Type B pancreatic cell (in vitro differentiated cells): ENCODE results near the gene ASPHD1. TPM values are rescaled to one million over a fixed set of nuclear protein-coding genes. Genes with fewer than 3 reads are reported as not detected.
"Not testable (repeated sequence)": the region's sequence is repeated elsewhere in the genome, so short reads cannot be mapped to it uniquely, and the experiment has no call there.

Experiments used
- DNase-seq: peaks from one replicate; pipeline ENCODE4 v3.0.0; 2021; ENCODE audit warnings: mixed read lengths; ENCODE audit not compliant: unreplicated experiment; ENCODE audit errors: extremely low spot score
- H3K27ac Mint-ChIP-seq: 2 replicates; pipeline ENCODE4 v1.8.0; 2021; ENCODE audit warnings: mild to moderate bottlenecking, mixed read lengths
- H3K27me3 Mint-ChIP-seq: 2 replicates; pipeline ENCODE4 v1.8.0; 2021; ENCODE audit warnings: mixed read lengths
- H3K36me3 Mint-ChIP-seq: 2 replicates; pipeline ENCODE4 v1.8.0; 2021; ENCODE audit warnings: mixed read lengths
- H3K4me1 Mint-ChIP-seq: one replicate; pipeline ENCODE4 v1.8.0; 2021; ENCODE audit warnings: mixed read lengths; ENCODE audit not compliant: unreplicated experiment
- H3K4me3 Mint-ChIP-seq: 2 replicates; pipeline ENCODE4 v1.8.0; 2021; ENCODE audit warnings: mild to moderate bottlenecking, mixed read lengths
- H3K9me3 Mint-ChIP-seq: 2 replicates; pipeline ENCODE4 v1.8.0; 2021; ENCODE audit warnings: mixed read lengths
- total RNA-seq: library from RNA; stranded (reverse); gene quantifications from 2 replicates; pipeline ENCODE4 v1.2.1, GENCODE V29; 2021; ENCODE audit warnings: low replicate concordance
- TF ChIP-seq, protein P1 (sequence below): fragments of 200-600 bp; sonication (generic); conservative IDR thresholded peaks from 2 replicates; pipeline ENCODE4 v1.5.0; 2021; ENCODE audit warnings: antibody characterized with exemption, mild to moderate bottlenecking

ASPHD1 gene
- total RNA-seq, 1 donor from 2014 or later, result 7.8 TPM

DNA sequence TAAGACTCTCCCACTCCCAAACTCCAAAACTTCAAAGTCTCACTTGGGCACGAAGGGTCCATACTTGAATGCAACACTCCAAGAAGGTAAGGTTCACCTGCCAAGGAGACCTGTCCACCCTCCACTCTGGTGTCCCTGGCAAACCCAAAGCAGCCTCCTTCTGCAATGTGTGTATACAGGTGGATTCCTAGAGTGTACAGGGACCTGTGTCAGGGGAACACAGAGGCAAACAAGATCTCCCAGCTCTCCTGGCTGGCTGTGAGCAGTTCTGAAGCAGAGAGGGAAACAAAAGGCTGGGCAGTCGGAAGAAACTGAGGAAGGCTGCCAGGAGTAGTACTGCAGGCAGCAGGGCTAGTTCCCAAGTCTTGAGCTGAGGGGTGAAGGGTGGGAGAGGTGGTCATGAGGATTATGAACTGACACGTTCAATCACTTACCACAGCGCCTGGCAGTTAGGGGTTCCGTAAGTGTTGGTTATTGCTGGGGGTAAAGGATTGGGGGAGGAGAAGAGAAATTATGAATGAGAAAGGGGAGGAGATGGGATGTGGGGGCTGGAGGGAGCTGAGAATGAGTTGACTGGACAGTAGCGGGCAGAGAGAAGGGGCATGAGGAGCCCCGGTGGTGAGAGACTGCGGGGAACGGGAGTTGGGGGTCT, 24.9 kb downstream of the ASPHD1 start:
- H3K4me1 Mint-ChIP-seq, result peaks cover 33% of the 10 kb centered on the region
- H3K27me3 Mint-ChIP-seq, result no peaks in the 10 kb centered on the region
- TF ChIP-seq, protein P1, sequence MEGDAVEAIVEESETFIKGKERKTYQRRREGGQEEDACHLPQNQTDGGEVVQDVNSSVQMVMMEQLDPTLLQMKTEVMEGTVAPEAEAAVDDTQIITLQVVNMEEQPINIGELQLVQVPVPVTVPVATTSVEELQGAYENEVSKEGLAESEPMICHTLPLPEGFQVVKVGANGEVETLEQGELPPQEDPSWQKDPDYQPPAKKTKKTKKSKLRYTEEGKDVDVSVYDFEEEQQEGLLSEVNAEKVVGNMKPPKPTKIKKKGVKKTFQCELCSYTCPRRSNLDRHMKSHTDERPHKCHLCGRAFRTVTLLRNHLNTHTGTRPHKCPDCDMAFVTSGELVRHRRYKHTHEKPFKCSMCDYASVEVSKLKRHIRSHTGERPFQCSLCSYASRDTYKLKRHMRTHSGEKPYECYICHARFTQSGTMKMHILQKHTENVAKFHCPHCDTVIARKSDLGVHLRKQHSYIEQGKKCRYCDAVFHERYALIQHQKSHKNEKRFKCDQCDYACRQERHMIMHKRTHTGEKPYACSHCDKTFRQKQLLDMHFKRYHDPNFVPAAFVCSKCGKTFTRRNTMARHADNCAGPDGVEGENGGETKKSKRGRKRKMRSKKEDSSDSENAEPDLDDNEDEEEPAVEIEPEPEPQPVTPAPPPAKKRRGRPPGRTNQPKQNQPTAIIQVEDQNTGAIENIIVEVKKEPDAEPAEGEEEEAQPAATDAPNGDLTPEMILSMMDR, result no peak
- H3K36me3 Mint-ChIP-seq, result peaks cover 4% of the 10 kb centered on the region
- H3K9me3 Mint-ChIP-seq, result no peaks in the 10 kb centered on the region
- H3K4me3 Mint-ChIP-seq, result peak overlapping the region; percentile 95
- peak overlapping the region; percentile 80 for H3K27ac Mint-ChIP-seq
- no peak for DNase-seq

DNA sequence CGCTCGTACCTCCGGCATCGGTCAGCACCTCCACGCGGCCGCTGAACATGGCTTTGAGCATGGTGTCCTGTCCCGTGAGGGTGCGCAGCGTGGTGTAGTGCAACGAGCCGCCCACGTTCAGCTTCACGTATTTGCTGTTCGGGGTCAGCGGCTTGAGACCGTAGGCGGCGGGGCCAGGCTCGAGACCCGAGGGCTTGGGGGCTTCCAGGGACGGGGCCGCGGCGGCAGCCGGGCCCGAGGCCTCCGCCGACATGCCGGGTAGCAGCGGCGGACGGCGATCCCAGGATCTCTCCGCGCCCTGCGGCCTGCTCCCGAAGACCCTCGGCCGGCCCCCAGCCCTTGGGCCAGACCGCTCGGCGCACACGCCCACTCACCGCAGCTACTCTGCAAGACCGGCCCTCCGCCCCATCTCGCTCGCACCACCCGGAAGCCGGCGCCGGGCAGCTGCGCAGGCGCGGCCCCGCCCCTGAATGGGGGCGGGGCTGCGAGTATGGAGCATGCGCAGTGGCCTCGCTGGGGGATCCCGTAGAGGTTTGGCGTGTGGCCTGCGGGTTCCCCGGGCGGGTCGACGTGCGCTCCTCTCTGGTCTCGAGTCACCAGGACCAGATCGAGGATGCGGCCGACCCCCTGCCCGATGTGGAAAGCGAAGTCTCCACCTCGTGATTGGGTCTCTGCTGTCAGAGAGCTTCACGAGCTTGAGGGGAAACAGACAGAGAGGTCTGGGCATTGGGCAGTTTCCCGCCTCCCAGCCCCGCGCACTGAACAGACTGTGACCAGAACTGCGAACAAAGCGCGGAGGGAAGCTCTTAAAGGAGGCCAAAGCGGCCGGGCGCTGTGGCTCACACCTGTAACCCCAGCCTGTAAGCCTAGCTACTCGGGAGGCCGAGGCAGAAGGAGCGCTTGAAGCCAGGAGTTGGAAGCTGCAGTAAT, 25.8 kb downstream of the ASPHD1 start, which contains the start of gene KCTD13:
TSS of gene KCTD13 (minus strand) at position 446 of the 930 bp plus-strand sequence. CDS start at position 253, 193 bp downstream.
- no peaks in the 10 kb centered on the region for H3K36me3 Mint-ChIP-seq
- H3K4me1 Mint-ChIP-seq, result peaks cover 33% of the 10 kb centered on the region
- H3K4me3 Mint-ChIP-seq, result peak within 1 kb of the TSS; percentile 95
- H3K27ac Mint-ChIP-seq, result peak within 1 kb of the TSS; percentile 92
- no peaks in the 10 kb centered on the region for H3K27me3 Mint-ChIP-seq
- H3K9me3 Mint-ChIP-seq, result no peaks in the 10 kb centered on the region
- peak; percentile 97 for DNase-seq
- TF ChIP-seq, protein P1, result no peak

GRCh38 chr16:29926711-29927052, 26.4 kb downstream of the ASPHD1 start:
- peaks cover 33% of the 10 kb centered on the region for H3K4me1 Mint-ChIP-seq
- no peaks in the 10 kb centered on the region for H3K9me3 Mint-ChIP-seq
- peak overlapping the region; percentile 92 for H3K27ac Mint-ChIP-seq
- peak overlapping the region; percentile 95 for H3K4me3 Mint-ChIP-seq
- DNase-seq, result no peak
- H3K36me3 Mint-ChIP-seq, result no peaks in the 10 kb centered on the region
- TF ChIP-seq, protein P1, result no peak
- no peaks in the 10 kb centered on the region for H3K27me3 Mint-ChIP-seq

DNA sequence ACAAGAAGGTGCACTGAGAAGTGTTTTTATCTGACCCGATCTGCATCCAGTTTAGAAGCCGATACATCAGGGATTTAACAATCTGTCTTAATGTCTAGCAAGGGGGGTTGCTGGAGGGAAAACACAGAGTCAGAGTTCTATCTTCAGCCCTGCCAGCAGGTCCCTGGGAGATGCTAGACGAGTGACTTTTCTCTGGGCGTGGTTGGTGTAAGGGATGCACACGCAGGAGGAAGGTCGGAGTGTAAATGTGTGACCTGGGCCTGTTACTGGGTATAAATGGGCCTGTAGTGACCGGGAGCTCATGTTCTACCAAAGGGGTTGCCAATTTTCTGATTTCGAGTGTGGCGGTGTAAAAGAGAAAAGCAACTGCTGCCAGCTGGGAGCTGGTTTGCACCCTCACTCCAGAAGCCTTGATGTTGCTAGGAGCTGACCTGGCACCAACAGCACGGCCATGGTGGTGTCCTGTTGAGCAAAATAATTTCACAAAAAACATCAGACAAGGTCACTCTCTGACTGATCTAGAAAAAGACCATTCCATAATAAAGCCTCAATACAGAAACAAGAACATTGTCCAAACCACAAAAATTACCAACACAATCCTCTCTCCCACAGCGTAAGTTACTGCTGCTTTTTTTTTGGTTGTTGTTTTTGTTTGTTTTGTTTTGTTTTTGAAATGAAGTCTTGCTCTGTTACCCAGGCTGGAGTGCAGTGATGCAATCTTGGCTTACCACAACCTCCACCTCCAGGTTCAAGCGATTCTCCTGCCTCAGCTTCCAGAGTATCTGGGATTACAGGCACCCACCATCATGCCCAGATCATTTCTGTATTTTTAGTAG, 27.0 kb downstream of the ASPHD1 start:
- Mint-ChIP-seq H3K9me3 (no peaks in the 10 kb centered on the region), H3K27me3 (no peaks in the 10 kb centered on the region), H3K4me3 (peak overlapping the region; percentile 95), H3K4me1 (peaks cover 33% of the 10 kb centered on the region), H3K27ac (peak overlapping the region; percentile 92), H3K36me3 (no peaks in the 10 kb centered on the region)
- TF ChIP-seq, protein P1, result no peak
- DNase-seq, result no peak

DNA sequence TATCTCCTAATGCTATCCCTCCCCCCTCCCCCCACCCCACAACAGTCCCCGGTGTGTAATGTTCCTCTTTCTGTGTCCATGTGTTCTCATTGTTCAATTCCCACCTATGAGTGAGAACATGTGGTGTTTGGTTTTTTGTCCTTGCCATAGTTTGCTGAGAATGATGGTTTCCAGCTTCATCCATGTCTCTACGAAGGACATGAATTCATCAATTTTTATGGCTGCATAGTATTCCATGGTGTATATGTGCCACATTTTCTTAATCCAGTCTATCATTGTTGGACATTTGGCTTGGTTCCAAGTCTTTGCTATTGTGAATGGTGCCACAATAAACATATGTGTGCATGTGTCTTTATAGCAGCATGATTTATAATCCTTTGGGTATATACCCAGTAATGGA, 31.5 kb downstream of the ASPHD1 start:
- H3K27me3 Mint-ChIP-seq, H3K36me3 Mint-ChIP-seq, H3K27ac Mint-ChIP-seq, H3K9me3 Mint-ChIP-seq, DNase-seq, H3K4me3 Mint-ChIP-seq: not testable (repeated sequence)
- peaks cover 13% of the 10 kb centered on the region for H3K4me1 Mint-ChIP-seq
